ENCODE results near the gene SIK2. TPM values are rescaled to one million over a fixed set of nuclear protein-coding genes. Genes with fewer than 3 reads are reported as not detected.

Gene SIK2
- total RNA-seq, 1 donor from 2014 or later, result 16.3 TPM

DNA sequence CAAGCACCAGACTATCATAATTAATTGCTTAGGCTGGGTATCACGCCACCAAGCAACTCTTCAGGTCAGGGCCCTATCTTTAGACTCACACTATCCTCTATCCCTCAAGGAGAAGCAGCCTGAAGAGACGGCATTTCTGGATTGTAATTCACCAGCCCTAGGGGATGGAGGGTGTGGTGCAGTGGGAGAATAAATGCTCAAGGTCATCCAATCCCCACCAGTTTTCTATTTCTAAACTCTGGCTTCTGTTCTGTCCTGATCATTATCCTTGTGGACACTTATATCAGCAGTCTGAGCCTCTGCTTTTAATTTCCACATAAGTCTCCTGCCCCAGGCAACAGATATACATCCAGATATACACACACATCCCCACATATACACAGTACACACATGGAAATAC lies 13.1 kb upstream of the SIK2 start:
- no peak overlapping the region for H3K27ac Mint-ChIP-seq (ENCODE audit: unreplicated experiment)
- H3K36me3 Mint-ChIP-seq (ENCODE audit: low read depth, unreplicated experiment), result no peaks in the 10 kb centered on the region
- peaks cover 7% of the 10 kb centered on the region for H3K4me1 Mint-ChIP-seq (ENCODE audit: unreplicated experiment)
- no peak for DNase-seq (ENCODE audit: low spot score)
- TF ChIP-seq, protein P1, sequence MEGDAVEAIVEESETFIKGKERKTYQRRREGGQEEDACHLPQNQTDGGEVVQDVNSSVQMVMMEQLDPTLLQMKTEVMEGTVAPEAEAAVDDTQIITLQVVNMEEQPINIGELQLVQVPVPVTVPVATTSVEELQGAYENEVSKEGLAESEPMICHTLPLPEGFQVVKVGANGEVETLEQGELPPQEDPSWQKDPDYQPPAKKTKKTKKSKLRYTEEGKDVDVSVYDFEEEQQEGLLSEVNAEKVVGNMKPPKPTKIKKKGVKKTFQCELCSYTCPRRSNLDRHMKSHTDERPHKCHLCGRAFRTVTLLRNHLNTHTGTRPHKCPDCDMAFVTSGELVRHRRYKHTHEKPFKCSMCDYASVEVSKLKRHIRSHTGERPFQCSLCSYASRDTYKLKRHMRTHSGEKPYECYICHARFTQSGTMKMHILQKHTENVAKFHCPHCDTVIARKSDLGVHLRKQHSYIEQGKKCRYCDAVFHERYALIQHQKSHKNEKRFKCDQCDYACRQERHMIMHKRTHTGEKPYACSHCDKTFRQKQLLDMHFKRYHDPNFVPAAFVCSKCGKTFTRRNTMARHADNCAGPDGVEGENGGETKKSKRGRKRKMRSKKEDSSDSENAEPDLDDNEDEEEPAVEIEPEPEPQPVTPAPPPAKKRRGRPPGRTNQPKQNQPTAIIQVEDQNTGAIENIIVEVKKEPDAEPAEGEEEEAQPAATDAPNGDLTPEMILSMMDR (IDR thresholded peaks at IDR 0.05; ENCODE audit: unreplicated experiment), result no peak
- no peaks in the 10 kb centered on the region for H3K9me3 Mint-ChIP-seq (ENCODE audit: unreplicated experiment)
- no peaks in the 10 kb centered on the region for H3K27me3 Mint-ChIP-seq (ENCODE audit: unreplicated experiment)
- H3K4me3 Mint-ChIP-seq (ENCODE audit: unreplicated experiment), result no peak overlapping the region

- Mint-ChIP-seq H3K36me3 (ENCODE audit: low read depth, unreplicated experiment) (no peaks in the 10 kb centered on the region), H3K9me3 (ENCODE audit: unreplicated experiment) (no peaks in the 10 kb centered on the region), H3K4me1 (ENCODE audit: unreplicated experiment) (peaks cover 7% of the 10 kb centered on the region), H3K27me3 (ENCODE audit: unreplicated experiment) (no peaks in the 10 kb centered on the region), H3K27ac (ENCODE audit: unreplicated experiment) (no peak overlapping the region), H3K4me3 (ENCODE audit: unreplicated experiment) (no peak overlapping the region)
- DNase-seq (ENCODE audit: low spot score), result no peak
- TF ChIP-seq, protein P1 (IDR thresholded peaks at IDR 0.05; ENCODE audit: unreplicated experiment), result no peak
Measured at GRCh38 chr11:111589886-111590499, 12.3 kb upstream of the SIK2 start.

DNA sequence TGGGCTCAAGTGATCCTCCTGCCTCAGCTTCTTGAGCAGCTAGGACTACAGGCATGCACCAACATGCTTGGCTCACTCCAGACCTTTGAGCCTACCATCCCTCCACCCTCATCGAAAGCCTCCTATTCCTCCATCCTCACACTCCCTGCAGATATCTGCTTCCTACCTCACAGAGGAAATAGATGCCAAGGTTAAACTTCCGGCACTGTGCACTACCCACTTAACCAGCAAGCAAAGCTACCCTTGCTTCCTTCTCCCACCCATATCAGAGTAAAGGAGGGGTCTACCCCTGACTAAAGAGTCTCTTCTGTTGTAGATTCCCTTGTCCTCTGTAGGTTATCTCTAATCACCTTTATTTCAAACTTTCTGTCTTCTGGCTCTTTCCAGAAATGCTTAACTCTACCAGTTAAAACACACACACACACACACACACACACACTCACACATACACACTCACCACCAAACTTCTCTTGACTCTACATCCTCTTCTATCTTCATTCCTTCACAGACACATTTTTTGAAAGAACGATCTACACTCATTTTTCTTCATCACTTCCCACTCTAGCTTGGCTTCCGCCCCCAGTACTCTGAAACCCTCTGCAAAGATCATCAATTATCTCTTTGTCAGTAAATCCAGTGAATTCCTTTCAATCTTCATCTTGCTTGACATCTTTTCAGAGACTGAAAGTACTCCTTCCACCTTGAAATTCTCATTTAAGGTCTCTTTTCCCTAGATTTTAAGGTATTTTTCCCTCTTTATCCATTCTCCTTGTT lies 10.9 kb upstream of the SIK2 start:
- H3K27me3 Mint-ChIP-seq (ENCODE audit: unreplicated experiment), result no peaks in the 10 kb centered on the region

GRCh38 chr11:111592491-111592890 lies 9.8 kb upstream of the SIK2 start:
- TF ChIP-seq, protein P1 (IDR thresholded peaks at IDR 0.05; ENCODE audit: unreplicated experiment), result no peak
- DNase-seq (ENCODE audit: low spot score), result no peak
- Mint-ChIP-seq H3K9me3 (ENCODE audit: unreplicated experiment) (no peaks in the 10 kb centered on the region), H3K27ac (ENCODE audit: unreplicated experiment) (no peak overlapping the region), H3K4me3 (ENCODE audit: unreplicated experiment) (no peak overlapping the region), H3K4me1 (ENCODE audit: unreplicated experiment) (no peaks in the 10 kb centered on the region), H3K36me3 (ENCODE audit: low read depth, unreplicated experiment) (no peaks in the 10 kb centered on the region), H3K27me3 (ENCODE audit: unreplicated experiment) (no peaks in the 10 kb centered on the region)

More for the DNA sequence above, 10.9 kb upstream of the SIK2 start:
- no peaks in the 10 kb centered on the region for H3K36me3 Mint-ChIP-seq (ENCODE audit: low read depth, unreplicated experiment)
- no peak for DNase-seq (ENCODE audit: low spot score)
- no peak overlapping the region for H3K4me3 Mint-ChIP-seq (ENCODE audit: unreplicated experiment)
- H3K9me3 Mint-ChIP-seq (ENCODE audit: unreplicated experiment), result no peaks in the 10 kb centered on the region
- TF ChIP-seq, protein P1 (IDR thresholded peaks at IDR 0.05; ENCODE audit: unreplicated experiment), result no peak
- H3K27ac Mint-ChIP-seq (ENCODE audit: unreplicated experiment), result no peak overlapping the region
- H3K4me1 Mint-ChIP-seq (ENCODE audit: unreplicated experiment), result no peaks in the 10 kb centered on the region

GRCh38 chr11:111596319-111596718 lies 5.9 kb upstream of the SIK2 start:
- Mint-ChIP-seq H3K4me3 (ENCODE audit: unreplicated experiment) (no peak overlapping the region), H3K27ac (ENCODE audit: unreplicated experiment) (no peak overlapping the region), H3K36me3 (ENCODE audit: low read depth, unreplicated experiment) (no peaks in the 10 kb centered on the region), H3K27me3 (ENCODE audit: unreplicated experiment) (peaks cover 2% of the 10 kb centered on the region), H3K4me1 (ENCODE audit: unreplicated experiment) (no peaks in the 10 kb centered on the region), H3K9me3 (ENCODE audit: unreplicated experiment) (no peaks in the 10 kb centered on the region)
- TF ChIP-seq, protein P1 (IDR thresholded peaks at IDR 0.05; ENCODE audit: unreplicated experiment), result no peak
- DNase-seq (ENCODE audit: low spot score), result no peak

Measured in endothelial cell (in vitro differentiated cells).